Mucosa of stomach (tissue), 1 donor: Measurements from ENCODE around the gene AK2.
"Not testable (repeated sequence)": the region's sequence is repeated elsewhere in the genome, so short reads cannot be mapped to it uniquely, and the experiment has no call there.

Source experiments
- H3K27me3 ChIP-seq: one replicate; pipeline ENCODE4 v1.7.0; 2013; ENCODE audit warnings: mild to moderate bottlenecking, low read length; ENCODE audit not compliant: control insufficient read depth, insufficient read depth
- H3K36me3 ChIP-seq: one replicate; pipeline ENCODE4 v1.7.0; 2013; ENCODE audit warnings: low read length; ENCODE audit not compliant: control insufficient read depth, insufficient read depth
- H3K4me1 ChIP-seq: one replicate; pipeline ENCODE4 v1.7.0; 2013; ENCODE audit warnings: mild to moderate bottlenecking, low read length; ENCODE audit not compliant: control insufficient read depth, insufficient read depth
- H3K4me3 ChIP-seq: one replicate; pipeline ENCODE4 v1.7.0; 2013; ENCODE audit warnings: low read length
- H3K9ac ChIP-seq: one replicate; pipeline ENCODE4 v1.7.0; 2013; ENCODE audit warnings: mild to moderate bottlenecking, low read length, moderate library complexity
- H3K9me3 ChIP-seq: one replicate; pipeline ENCODE4 v1.7.0; 2013; ENCODE audit warnings: mild to moderate bottlenecking, low read length, moderate library complexity; ENCODE audit not compliant: control insufficient read depth
- donor health status: Pancreatic carcinoma.

The AK2 gene

DNA sequence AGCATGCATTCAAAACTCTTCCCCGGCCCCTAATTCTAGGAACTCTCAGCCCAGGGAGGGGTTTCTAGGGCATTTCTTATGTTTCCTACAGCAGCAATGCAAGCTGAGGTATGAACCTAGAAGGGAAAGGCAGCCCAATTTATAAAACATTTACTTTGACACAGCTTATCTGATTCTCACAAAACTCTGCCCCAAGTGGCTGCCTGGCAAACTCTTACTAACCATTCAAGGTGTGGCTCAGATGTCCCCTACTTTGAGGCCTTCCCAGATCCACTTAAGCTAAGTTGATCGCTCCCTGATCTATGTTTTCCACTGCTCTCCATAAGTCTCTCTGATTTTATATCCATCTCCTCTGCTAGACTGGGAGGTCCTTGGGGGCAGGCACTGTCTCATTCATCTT lies 35.4 kb downstream of the AK2 start:
- H3K4me3 ChIP-seq, result no peak overlapping the region
- peaks cover 31% of the 10 kb centered on the region for H3K4me1 ChIP-seq
- no peaks in the 10 kb centered on the region for H3K27me3 ChIP-seq
- H3K9ac ChIP-seq, result no peak overlapping the region
- H3K36me3 ChIP-seq, result no peaks in the 10 kb centered on the region
- no peaks in the 10 kb centered on the region for H3K9me3 ChIP-seq

GRCh38 chr1:33000427-33001026 lies 36.2 kb downstream of the AK2 start:
- Histone ChIP-seq H3K9me3 (no peaks in the 10 kb centered on the region), H3K4me1 (peaks cover 24% of the 10 kb centered on the region), H3K36me3 (no peaks in the 10 kb centered on the region), H3K27me3 (no peaks in the 10 kb centered on the region), H3K4me3 (no peak overlapping the region), H3K9ac (no peak overlapping the region)

GRCh38 chr1:32998997-32999396 lies 37.7 kb downstream of the AK2 start:
- no peaks in the 10 kb centered on the region for H3K36me3 ChIP-seq
- H3K9ac ChIP-seq, result no peak overlapping the region
- no peaks in the 10 kb centered on the region for H3K27me3 ChIP-seq
- peaks cover 18% of the 10 kb centered on the region for H3K4me1 ChIP-seq
- H3K9me3 ChIP-seq, result no peaks in the 10 kb centered on the region
- no peak overlapping the region for H3K4me3 ChIP-seq

DNA sequence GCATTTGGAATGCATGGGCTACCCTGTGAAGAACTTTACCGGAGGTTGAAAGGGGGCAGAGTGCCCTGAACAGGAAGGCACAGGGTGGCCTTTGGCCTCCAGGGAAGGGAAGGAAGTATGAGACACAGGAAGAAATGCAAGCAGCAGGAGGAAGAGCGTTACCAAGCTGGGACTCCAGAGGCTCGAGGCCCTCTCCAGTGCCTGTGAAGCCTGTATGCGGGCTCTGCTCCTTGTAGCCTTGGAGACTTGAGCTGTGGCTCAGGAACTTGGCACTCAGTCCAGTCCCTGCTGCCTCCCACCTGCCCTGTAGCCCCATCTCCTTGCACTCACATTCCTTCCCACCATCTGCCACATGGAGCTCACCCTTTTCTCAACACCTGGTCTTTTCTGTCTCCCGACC lies 38.6 kb downstream of the AK2 start:
- Histone ChIP-seq H3K9me3 (no peaks in the 10 kb centered on the region), H3K36me3 (no peaks in the 10 kb centered on the region), H3K4me3 (no peak overlapping the region), H3K9ac (no peak overlapping the region), H3K27me3 (no peaks in the 10 kb centered on the region), H3K4me1 (peaks cover 24% of the 10 kb centered on the region)

- H3K27me3 ChIP-seq, result no peaks in the 10 kb centered on the region
- no peak overlapping the region for H3K9ac ChIP-seq
- H3K4me1 ChIP-seq, result peaks cover 30% of the 10 kb centered on the region
- H3K36me3 ChIP-seq, result no peaks in the 10 kb centered on the region
- no peak overlapping the region for H3K4me3 ChIP-seq
- no peaks in the 10 kb centered on the region for H3K9me3 ChIP-seq
Observed at GRCh38 chr1:32997381-32997891, 39.2 kb downstream of the AK2 start.

DNA sequence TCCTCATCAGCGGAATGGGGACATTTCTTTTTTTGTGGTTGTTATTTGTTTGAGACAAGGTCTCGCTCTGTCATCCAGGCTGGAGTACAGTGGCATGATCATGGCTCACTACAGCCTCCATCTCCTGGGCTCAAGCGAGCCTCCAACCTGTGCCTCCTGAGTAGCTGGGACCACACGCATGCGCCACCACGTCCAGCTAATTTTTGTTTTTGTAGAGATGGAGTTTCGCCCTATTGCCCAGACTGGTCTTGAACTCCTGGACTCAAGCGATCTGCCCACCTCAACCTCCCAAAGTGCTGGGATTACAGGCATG lies 43.4 kb downstream of the AK2 start:
- not testable (repeated sequence) for H3K9ac ChIP-seq, H3K4me3 ChIP-seq, H3K36me3 ChIP-seq, H3K9me3 ChIP-seq, H3K27me3 ChIP-seq
- H3K4me1 ChIP-seq, result peaks cover 47% of the 10 kb centered on the region

GRCh38 chr1:32992489-32993323 lies 44.0 kb downstream of the AK2 start:
- Histone ChIP-seq H3K9me3 (no peaks in the 10 kb centered on the region), H3K9ac (peak overlapping the region; percentile 6), H3K27me3 (no peaks in the 10 kb centered on the region), H3K36me3 (no peaks in the 10 kb centered on the region), H3K4me3 (no peak overlapping the region), H3K4me1 (peaks cover 43% of the 10 kb centered on the region)

GRCh38 chr1:32991819-32992488 lies 44.7 kb downstream of the AK2 start:
- Histone ChIP-seq H3K4me1 (peaks cover 38% of the 10 kb centered on the region), H3K9ac (peak overlapping the region; percentile 6), H3K4me3 (no peak overlapping the region), H3K36me3 (no peaks in the 10 kb centered on the region), H3K27me3 (no peaks in the 10 kb centered on the region), H3K9me3 (no peaks in the 10 kb centered on the region)

- no peak overlapping the region for H3K4me3 ChIP-seq
- H3K36me3 ChIP-seq, result no peaks in the 10 kb centered on the region
- no peaks in the 10 kb centered on the region for H3K27me3 ChIP-seq
- peak overlapping the region; percentile 6 for H3K9ac ChIP-seq
- no peaks in the 10 kb centered on the region for H3K9me3 ChIP-seq
- H3K4me1 ChIP-seq, result peaks cover 38% of the 10 kb centered on the region
Observed at GRCh38 chr1:32991386-32991785, 45.3 kb downstream of the AK2 start.

DNA sequence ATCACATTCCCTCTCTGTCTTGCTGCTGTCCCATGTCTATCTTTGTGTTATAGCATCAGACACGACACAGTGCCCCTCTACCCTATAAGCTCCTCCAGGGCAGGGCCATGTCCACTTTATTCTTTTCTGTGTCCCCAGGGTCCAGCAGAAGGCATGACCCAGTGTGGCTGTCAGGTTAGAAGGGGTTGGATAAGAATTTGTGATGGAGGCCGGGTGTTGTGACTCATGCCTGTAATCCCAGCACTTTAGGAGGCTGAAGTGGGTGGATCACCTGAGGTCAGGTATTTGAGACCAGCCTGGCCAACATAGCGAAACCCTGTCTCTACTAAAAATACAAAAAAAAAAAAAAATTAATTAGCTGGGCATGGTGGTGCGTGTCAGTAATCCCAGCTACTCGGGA lies 45.8 kb downstream of the AK2 start:
- no peak overlapping the region for H3K9ac ChIP-seq
- H3K36me3 ChIP-seq, result no peaks in the 10 kb centered on the region
- peaks cover 38% of the 10 kb centered on the region for H3K4me1 ChIP-seq
- no peaks in the 10 kb centered on the region for H3K27me3 ChIP-seq
- H3K4me3 ChIP-seq, result no peak overlapping the region
- no peaks in the 10 kb centered on the region for H3K9me3 ChIP-seq

GRCh38 chr1:32989160-32990050 lies 47.3 kb downstream of the AK2 start:
- Histone ChIP-seq H3K4me1 (peaks cover 38% of the 10 kb centered on the region), H3K36me3 (no peaks in the 10 kb centered on the region), H3K9me3 (no peaks in the 10 kb centered on the region), H3K4me3 (no peak overlapping the region), H3K9ac (no peak overlapping the region), H3K27me3 (no peaks in the 10 kb centered on the region)
